OCI-LY7 (cell line): ENCODE results near the gene CD8A. TPM values are rescaled to one million over a fixed set of nuclear protein-coding genes. Genes with fewer than 3 reads are reported as not detected.

ENCODE experiments used
- BruUV-seq: library from RNA; stranded (reverse); fragments of 400-500 nt; replicated peaks from 2 replicates; lab custom pipeline; 2021; lab: Mats Ljungman, UMichigan
- CTCF ChIA-PET: fragments of 300-600 bp; sonication (Branson Sonifier 250); formaldehyde crosslinking; loops from one replicate; lab custom pipeline; 2022; ENCODE audit warnings: antibody characterized with exemption; ENCODE audit not compliant: unreplicated experiment; lab: Charles Lee
- POLR2A ChIA-PET: fragments of 300-600 bp; sonication (Branson Sonifier 250); formaldehyde crosslinking; loops from one replicate; lab custom pipeline; 2022; ENCODE audit warnings: antibody characterized with exemption; lab: Charles Lee
- DNase-seq: peaks from one replicate; pipeline ENCODE4 v3.0.0-alpha.2; 2015; ENCODE audit warnings: low spot score
- H2AFZ ChIP-seq: fragments of 200-600 bp; sonication (generic), shearing (Covaris generic); 2 replicates; pipeline ENCODE4 v1.6.1; 2014; ENCODE audit warnings: mild to moderate bottlenecking, antibody characterized with exemption, low read length, moderate library complexity
- H3K27ac ChIP-seq: fragments of 200-600 bp; sonication (generic); 2 replicates; pipeline ENCODE4 v1.5.1; 2014; ENCODE audit warnings: mixed run types, low read depth, mild to moderate bottlenecking, moderate library complexity, low read length, inconsistent platforms; ENCODE audit not compliant: poor library complexity, severe bottlenecking
- H3K36me3 ChIP-seq: fragments of 200-600 bp; sonication (generic); 2 replicates; pipeline ENCODE4 v1.6.1; 2014; ENCODE audit warnings: mild to moderate bottlenecking, antibody characterized with exemption, low read length, moderate library complexity, mixed read lengths; ENCODE audit not compliant: insufficient read depth
- H3K4me1 ChIP-seq: fragments of 200-600 bp; sonication (generic); 2 replicates; pipeline ENCODE4 v1.5.1; 2014; ENCODE audit warnings: mild to moderate bottlenecking, low read length; ENCODE audit not compliant: insufficient read depth, poor library complexity, severe bottlenecking
- H3K4me2 ChIP-seq: fragments of 200-600 bp; sonication (generic); 2 replicates; pipeline ENCODE4 v1.6.1; 2014; ENCODE audit warnings: mild to moderate bottlenecking, low read length
- H3K4me3 ChIP-seq: fragments of 200-600 bp; sonication (generic); 2 replicates; pipeline ENCODE4 v1.5.1; 2014; ENCODE audit warnings: mild to moderate bottlenecking, low read depth, low read length; ENCODE audit not compliant: poor library complexity, severe bottlenecking
- H3K79me2 ChIP-seq: fragments of 200-600 bp; sonication (generic); 2 replicates; pipeline ENCODE4 v1.6.1; 2016; ENCODE audit warnings: low read depth, mild to moderate bottlenecking, low read length, moderate library complexity, mixed read lengths; ENCODE audit not compliant: insufficient read depth
- H3K9me2 ChIP-seq: fragments of 200-600 bp; sonication (generic); 2 replicates; pipeline ENCODE4 v1.6.1; 2016; ENCODE audit warnings: mild to moderate bottlenecking, low read length, mixed read lengths; ENCODE audit not compliant: insufficient read depth
- H3K9me3 ChIP-seq: fragments of 200-600 bp; sonication (generic); 2 replicates; pipeline ENCODE4 v1.6.1; 2014; ENCODE audit warnings: mild to moderate bottlenecking, mixed run types, low read length, mixed read lengths
- H4K20me1 ChIP-seq: fragments of 200-600 bp; sonication (generic); 2 replicates; pipeline ENCODE4 v1.6.1; 2014; ENCODE audit warnings: mild to moderate bottlenecking, antibody characterized with exemption, low read length, moderate library complexity, mixed read lengths; ENCODE audit not compliant: insufficient read depth
- EZH2phosphoT487 ChIP-seq: fragments of 200-600 bp; sonication (generic); IDR thresholded peaks from 2 replicates; pipeline ENCODE4 v1.6.1; 2018; ENCODE audit warnings: low read depth, borderline replicate concordance, mild to moderate bottlenecking, mixed run types, antibody characterized with exemption, low read length, moderate library complexity, mixed read lengths
- intact Hi-C: fragments of 100-400 bp; cut with micrococcal nuclease; formaldehyde crosslinking; loops from one replicate; pipeline ENCODE4 v1.10.0; 2022; ENCODE audit not compliant: unreplicated experiment
- total RNA-seq, 2 experiments: library from RNA; depleted of rRNA in 1 of 2; stranded (reverse); fragments of >200 nt in 1 of 2; shearing (Covaris generic) in 1 of 2; gene quantifications; 2 replicates each; pipeline ENCODE4 v1.2.3, GENCODE V29; 2014 to 2022
- TF ChIP-seq, protein P1 (sequence below): fragments of 200-600 bp; sonication (generic); conservative IDR thresholded peaks from 2 replicates; pipeline ENCODE4 v1.5.1; 2014; ENCODE audit warnings: mild to moderate bottlenecking, antibody characterized with exemption, low read length, moderate library complexity, mixed read lengths

Gene CD8A
- total RNA-seq, 2 experiments from 2014 or later = not detected

- no peaks in the 10 kb centered on the region for H3K79me2 ChIP-seq
- H3K4me2 ChIP-seq = no peak overlapping the region
- ChIA-PET CTCF (no interaction called here), POLR2A (no interaction called here)
- no peak overlapping the region for H2AFZ ChIP-seq
- no peaks in the 10 kb centered on the region for H3K36me3 ChIP-seq
- no peaks in the 10 kb centered on the region for H3K9me2 ChIP-seq
- H4K20me1 ChIP-seq = no peaks in the 10 kb centered on the region
- no peak overlapping the region for H3K4me3 ChIP-seq
- no peaks in the 10 kb centered on the region for H3K9me3 ChIP-seq
- DNase-seq = no peak
- BruUV-seq = no TSS peak
- no peak for TF ChIP-seq EZH2phosphoT487
- H3K4me1 ChIP-seq = no peaks in the 10 kb centered on the region
- intact Hi-C loops = no loop called here
- no peak overlapping the region for H3K27ac ChIP-seq
Measured at GRCh38 chr2:86831537-86831936, 40.8 kb upstream of the CD8A start.

- H3K9me2 ChIP-seq = no peaks in the 10 kb centered on the region
- no peaks in the 10 kb centered on the region for H3K4me1 ChIP-seq
- H2AFZ ChIP-seq = no peak overlapping the region
- TF ChIP-seq EZH2phosphoT487 = no peak
- TF ChIP-seq, protein P1, sequence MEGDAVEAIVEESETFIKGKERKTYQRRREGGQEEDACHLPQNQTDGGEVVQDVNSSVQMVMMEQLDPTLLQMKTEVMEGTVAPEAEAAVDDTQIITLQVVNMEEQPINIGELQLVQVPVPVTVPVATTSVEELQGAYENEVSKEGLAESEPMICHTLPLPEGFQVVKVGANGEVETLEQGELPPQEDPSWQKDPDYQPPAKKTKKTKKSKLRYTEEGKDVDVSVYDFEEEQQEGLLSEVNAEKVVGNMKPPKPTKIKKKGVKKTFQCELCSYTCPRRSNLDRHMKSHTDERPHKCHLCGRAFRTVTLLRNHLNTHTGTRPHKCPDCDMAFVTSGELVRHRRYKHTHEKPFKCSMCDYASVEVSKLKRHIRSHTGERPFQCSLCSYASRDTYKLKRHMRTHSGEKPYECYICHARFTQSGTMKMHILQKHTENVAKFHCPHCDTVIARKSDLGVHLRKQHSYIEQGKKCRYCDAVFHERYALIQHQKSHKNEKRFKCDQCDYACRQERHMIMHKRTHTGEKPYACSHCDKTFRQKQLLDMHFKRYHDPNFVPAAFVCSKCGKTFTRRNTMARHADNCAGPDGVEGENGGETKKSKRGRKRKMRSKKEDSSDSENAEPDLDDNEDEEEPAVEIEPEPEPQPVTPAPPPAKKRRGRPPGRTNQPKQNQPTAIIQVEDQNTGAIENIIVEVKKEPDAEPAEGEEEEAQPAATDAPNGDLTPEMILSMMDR = no peak
- H3K4me2 ChIP-seq = no peak overlapping the region
- no TSS peak for BruUV-seq
- H4K20me1 ChIP-seq = no peaks in the 10 kb centered on the region
- H3K4me3 ChIP-seq = no peak overlapping the region
- no peaks in the 10 kb centered on the region for H3K36me3 ChIP-seq
- POLR2A ChIA-PET = interaction anchor here (0.6 kb wide), 1 partner anchor 46 kb away, joined by 3 read pairs; no protein-coding TSS in a partner anchor
- no peak for DNase-seq
- no peak overlapping the region for H3K27ac ChIP-seq
- intact Hi-C loops = no loop called here
- no peaks in the 10 kb centered on the region for H3K79me2 ChIP-seq
- H3K9me3 ChIP-seq = no peaks in the 10 kb centered on the region
- CTCF ChIA-PET = no interaction called here
Measured at GRCh38 chr2:86826951-86827350, 36.2 kb upstream of the CD8A start.

GRCh38 chr2:86825693-86826381 lies 35.1 kb upstream of the CD8A start:
- no peak overlapping the region for H3K4me2 ChIP-seq
- H3K9me2 ChIP-seq = no peaks in the 10 kb centered on the region
- ChIA-PET POLR2A (no interaction called here), CTCF (no interaction called here)
- intact Hi-C loops = no loop called here
- H4K20me1 ChIP-seq = no peaks in the 10 kb centered on the region
- H3K4me3 ChIP-seq = no peak overlapping the region
- H3K9me3 ChIP-seq = no peaks in the 10 kb centered on the region
- no peak for DNase-seq
- H3K79me2 ChIP-seq = no peaks in the 10 kb centered on the region
- no TSS peak for BruUV-seq
- no peak overlapping the region for H2AFZ ChIP-seq
- no peak overlapping the region for H3K27ac ChIP-seq
- H3K36me3 ChIP-seq = no peaks in the 10 kb centered on the region
- H3K4me1 ChIP-seq = no peaks in the 10 kb centered on the region
- no peak for TF ChIP-seq EZH2phosphoT487
- TF ChIP-seq, protein P1 = no peak
